Measurements from ENCODE around the gene MEAF6.
"Not testable (repeated sequence)": the region's sequence is repeated elsewhere in the genome, so short reads cannot be mapped to it uniquely, and the experiment has no call there.

MEAF6 gene

GRCh38 chr1:37514350-37515184, at the start of gene MEAF6:
Gene MEAF6, minus strand, starts transcription at chr1:37514766. Its CDS starts 20 bp downstream, at chr1:37514746.
- peak within 1 kb of the TSS; percentile 98 for H3K27ac Mint-ChIP-seq
- H3K4me3 Mint-ChIP-seq = peak within 1 kb of the TSS; percentile 91
- no peaks in the 10 kb centered on the region for H3K9me3 Mint-ChIP-seq
- H3K4me1 Mint-ChIP-seq (ENCODE audit: low read depth) = peaks cover 54% of the 10 kb centered on the region
- peaks cover 17% of the 10 kb centered on the region for H3K36me3 Mint-ChIP-seq (ENCODE audit: low read depth)
- H3K27me3 Mint-ChIP-seq = no peaks in the 10 kb centered on the region

DNA sequence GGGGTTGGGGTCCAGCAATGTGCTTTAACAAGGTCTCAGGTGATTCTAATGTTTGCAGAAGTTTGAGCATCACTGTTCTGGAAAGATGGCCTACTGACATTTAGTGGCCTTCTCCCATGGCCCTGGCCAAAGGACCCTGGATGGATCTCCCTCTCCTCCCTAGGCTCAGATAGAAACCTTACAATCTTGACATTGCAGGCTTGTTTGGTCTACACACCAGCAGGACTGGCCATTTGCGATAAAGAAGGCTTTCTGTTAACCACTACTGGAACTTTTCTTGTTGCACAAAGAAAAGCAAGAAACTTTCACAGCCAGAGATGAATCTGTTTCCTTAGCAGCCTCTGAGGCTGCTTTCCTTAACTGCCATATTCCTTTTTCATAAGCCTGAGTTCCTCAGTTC, 48.4 kb upstream of the MEAF6 start:
- Mint-ChIP-seq H3K27me3 (no peaks in the 10 kb centered on the region), H3K4me3 (no peak overlapping the region), H3K4me1 (ENCODE audit: low read depth) (no peaks in the 10 kb centered on the region), H3K36me3 (ENCODE audit: low read depth) (peaks cover 38% of the 10 kb centered on the region), H3K9me3 (no peaks in the 10 kb centered on the region), H3K27ac (no peak overlapping the region)

DNA sequence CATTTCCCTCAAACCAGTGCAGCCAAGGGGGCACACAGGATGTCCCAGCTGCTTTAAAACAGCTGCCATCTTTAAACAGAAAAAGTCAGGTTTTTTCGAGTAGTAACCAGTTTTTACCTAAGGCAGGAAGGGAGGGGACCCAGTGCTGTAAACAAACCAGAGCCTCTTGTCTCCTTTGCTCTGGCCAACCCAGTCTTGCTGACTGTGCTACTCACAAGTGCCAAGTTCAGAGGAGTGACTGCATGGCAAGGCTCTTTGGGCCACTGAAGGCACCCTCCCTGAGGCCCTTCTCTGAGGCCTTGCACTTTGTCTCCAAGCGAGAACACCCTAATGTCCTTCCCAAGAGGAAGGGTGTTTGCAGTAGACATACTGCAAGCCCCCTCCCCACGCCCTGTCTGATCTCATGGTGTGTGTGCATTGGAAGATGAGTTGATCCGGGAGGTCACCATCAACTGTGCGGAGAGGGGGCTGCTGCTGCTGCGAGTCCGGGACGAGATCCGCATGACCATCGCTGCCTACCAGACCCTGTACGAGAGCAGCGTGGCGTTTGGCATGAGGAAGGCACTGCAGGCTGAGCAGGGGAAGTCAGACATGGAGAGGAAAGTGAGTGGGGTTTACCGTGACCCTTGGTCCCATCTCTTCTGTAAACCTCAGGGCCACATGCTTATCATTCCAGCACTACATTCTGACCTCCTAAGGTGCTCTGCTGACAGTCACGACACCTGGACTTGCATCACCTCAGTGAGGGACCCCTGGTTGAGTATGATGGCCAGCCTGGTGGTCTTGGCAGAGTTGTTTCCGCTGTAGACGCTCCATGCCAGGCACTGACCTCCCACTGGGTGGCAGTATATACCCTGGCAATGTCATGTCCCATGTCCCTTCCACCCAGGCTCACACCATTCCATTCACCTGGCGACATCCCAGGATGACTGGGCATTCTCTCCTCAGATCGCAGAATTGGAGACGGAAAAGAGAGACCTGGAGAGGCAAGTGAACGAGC, 46.9 kb upstream of the MEAF6 start:
- peaks cover 2% of the 10 kb centered on the region for H3K4me1 Mint-ChIP-seq (ENCODE audit: low read depth)
- peak overlapping the region; percentile 69 for H3K27ac Mint-ChIP-seq
- H3K27me3 Mint-ChIP-seq = no peaks in the 10 kb centered on the region
- peaks cover 23% of the 10 kb centered on the region for H3K36me3 Mint-ChIP-seq (ENCODE audit: low read depth)
- no peak overlapping the region for H3K4me3 Mint-ChIP-seq
- no peaks in the 10 kb centered on the region for H3K9me3 Mint-ChIP-seq

DNA sequence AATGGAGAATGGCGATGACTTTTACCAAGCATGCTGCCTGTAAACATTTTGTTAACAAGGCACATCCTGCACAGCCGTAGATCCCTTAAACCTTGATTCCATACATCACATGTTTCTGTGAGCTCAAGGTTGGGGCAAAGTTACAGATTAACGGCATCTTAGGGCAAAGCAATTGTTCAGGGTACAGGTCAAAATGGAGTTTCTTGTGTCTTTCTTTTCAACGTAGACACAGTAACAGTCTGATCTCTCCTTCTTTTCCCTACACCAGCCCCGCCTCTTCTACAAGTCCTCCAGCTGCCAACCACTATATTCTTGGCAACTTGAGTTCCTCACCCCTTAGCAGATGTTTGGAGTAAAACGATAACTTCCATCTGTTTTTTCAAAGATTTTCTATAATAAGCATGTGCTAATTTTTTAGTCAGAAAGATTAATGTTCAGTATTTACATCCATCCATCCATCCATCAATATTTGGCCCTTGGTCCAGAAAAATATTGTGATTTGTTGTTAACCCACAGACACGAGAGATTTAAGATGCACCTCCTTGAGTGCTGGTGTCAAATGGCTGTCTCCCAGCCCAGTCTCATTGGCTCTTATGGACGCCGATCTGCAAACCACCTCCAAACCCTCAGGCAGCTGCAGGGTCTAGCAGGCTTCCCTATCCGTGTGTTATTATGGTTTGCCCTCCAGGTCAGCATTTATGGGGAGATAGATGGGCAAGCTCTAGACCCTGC, 46.0 kb upstream of the MEAF6 start:
- Mint-ChIP-seq H3K36me3 (ENCODE audit: low read depth) (peaks cover 18% of the 10 kb centered on the region), H3K27me3 (no peaks in the 10 kb centered on the region), H3K4me1 (ENCODE audit: low read depth) (peaks cover 3% of the 10 kb centered on the region), H3K4me3 (no peak overlapping the region), H3K9me3 (no peaks in the 10 kb centered on the region), H3K27ac (no peak overlapping the region)

DNA sequence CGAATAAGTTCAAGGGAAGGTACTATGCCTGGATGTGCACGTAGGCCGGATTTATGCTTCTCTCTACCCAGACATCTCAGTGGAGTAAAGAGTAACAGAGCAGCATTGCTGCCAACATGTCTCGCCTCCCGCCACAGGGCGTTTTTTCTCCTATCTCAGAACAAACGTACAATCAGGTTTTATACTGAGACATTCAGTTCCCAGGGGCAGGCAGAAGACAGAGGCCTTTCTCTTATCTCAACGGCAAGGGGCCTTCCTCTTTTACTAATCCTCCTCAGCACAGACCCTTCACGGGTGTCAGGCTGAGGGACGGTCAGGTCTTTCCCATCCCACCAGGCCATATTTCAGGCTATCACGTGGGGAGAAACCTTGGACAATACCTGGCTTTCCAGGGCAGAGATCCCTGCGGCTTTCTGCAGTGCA, 45.4 kb upstream of the MEAF6 start:
- H3K27ac Mint-ChIP-seq; H3K4me3 Mint-ChIP-seq; H3K4me1 Mint-ChIP-seq (ENCODE audit: low read depth); H3K27me3 Mint-ChIP-seq; H3K9me3 Mint-ChIP-seq: not testable (repeated sequence)
- peaks cover 12% of the 10 kb centered on the region for H3K36me3 Mint-ChIP-seq (ENCODE audit: low read depth)

GRCh38 chr1:37559080-37559479, 44.5 kb upstream of the MEAF6 start:
- H3K27me3 Mint-ChIP-seq = no peaks in the 10 kb centered on the region
- no peak overlapping the region for H3K27ac Mint-ChIP-seq
- H3K4me1 Mint-ChIP-seq (ENCODE audit: low read depth) = peaks cover 3% of the 10 kb centered on the region
- H3K36me3 Mint-ChIP-seq (ENCODE audit: low read depth) = peaks cover 4% of the 10 kb centered on the region
- H3K4me3 Mint-ChIP-seq = no peak overlapping the region
- no peaks in the 10 kb centered on the region for H3K9me3 Mint-ChIP-seq

GRCh38 chr1:37558411-37558810, 43.8 kb upstream of the MEAF6 start:
- Mint-ChIP-seq H3K27me3 (no peaks in the 10 kb centered on the region), H3K36me3 (ENCODE audit: low read depth) (peaks cover 4% of the 10 kb centered on the region), H3K4me1 (ENCODE audit: low read depth) (peaks cover 6% of the 10 kb centered on the region), H3K4me3 (no peak overlapping the region), H3K9me3 (no peaks in the 10 kb centered on the region), H3K27ac (no peak overlapping the region)

GRCh38 chr1:37557402-37557801, 42.8 kb upstream of the MEAF6 start:
- H3K27me3 Mint-ChIP-seq = no peaks in the 10 kb centered on the region
- H3K27ac Mint-ChIP-seq = no peak overlapping the region
- H3K36me3 Mint-ChIP-seq (ENCODE audit: low read depth) = peaks cover 11% of the 10 kb centered on the region
- no peak overlapping the region for H3K4me3 Mint-ChIP-seq
- H3K9me3 Mint-ChIP-seq = no peaks in the 10 kb centered on the region
- H3K4me1 Mint-ChIP-seq (ENCODE audit: low read depth) = peaks cover 16% of the 10 kb centered on the region

- H3K27ac Mint-ChIP-seq = no peak within 1 kb of the TSS
- H3K4me3 Mint-ChIP-seq = no peak within 1 kb of the TSS
- H3K4me1 Mint-ChIP-seq (ENCODE audit: low read depth) = peaks cover 22% of the 10 kb centered on the region
Observed at GRCh38 chr1:37556712-37557196, 42.2 kb upstream of the MEAF6 start, which contains the start of gene DNALI1. Gene DNALI1, plus strand, starts transcription at chr1:37556940. Its CDS starts 55 bp downstream, at chr1:37556995.

DNA sequence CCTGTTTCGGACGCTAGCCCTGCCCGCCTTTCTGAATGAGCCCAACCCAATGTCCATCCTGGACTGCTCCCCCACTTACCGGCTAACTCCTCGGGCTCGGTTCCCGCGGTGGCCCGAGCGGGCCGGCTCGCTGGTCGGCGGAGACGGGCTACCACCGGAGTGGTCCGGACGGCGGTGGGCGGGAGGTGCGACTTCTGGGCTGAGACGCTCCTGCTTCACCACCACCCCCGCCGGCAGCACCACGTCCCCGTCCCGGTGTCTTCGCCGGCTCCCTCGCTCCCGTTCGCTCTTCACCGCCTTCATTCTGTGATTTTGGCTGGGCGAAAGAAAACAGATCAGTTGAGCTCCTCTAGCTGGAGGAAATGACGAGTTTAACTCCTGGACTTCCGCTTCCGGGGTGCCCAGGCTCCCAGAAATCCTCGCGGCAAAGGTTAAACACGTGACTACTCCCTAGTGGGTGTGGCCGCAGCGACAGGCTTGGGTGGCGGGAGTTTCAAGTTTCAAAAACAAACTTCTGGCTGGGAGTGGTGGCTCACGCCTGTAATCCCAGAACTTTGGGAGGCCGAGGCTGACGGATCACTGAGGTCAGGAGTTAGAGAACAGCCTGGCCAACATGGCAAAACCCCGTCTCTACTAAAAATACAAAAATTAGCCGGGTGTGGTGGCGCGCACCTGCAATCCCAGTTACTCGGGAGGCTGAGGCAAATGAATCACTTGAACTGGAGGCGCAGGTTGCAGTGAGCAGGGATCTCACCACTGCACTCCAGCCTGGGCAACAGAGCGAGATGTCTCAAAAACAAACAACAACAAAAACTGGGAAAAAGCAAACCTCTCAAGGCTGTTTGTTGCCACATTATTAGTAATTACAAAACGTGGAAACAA, 39.6 kb upstream of the MEAF6 start, which contains the start of gene SNIP1:
TSS of gene SNIP1 (minus strand) at position 367 of the 882 bp plus-strand sequence. CDS start at position 303, 64 bp downstream.
- Mint-ChIP-seq H3K9me3 (no peaks in the 10 kb centered on the region), H3K4me1 (ENCODE audit: low read depth) (peaks cover 41% of the 10 kb centered on the region), H3K4me3 (peak within 1 kb of the TSS; percentile 94), H3K27ac (peak within 1 kb of the TSS; percentile 95), H3K27me3 (no peaks in the 10 kb centered on the region), H3K36me3 (ENCODE audit: low read depth) (peaks cover 25% of the 10 kb centered on the region)

More at GRCh38 chr1:37556712-37557196, 42.2 kb upstream of the MEAF6 start, which contains the start of gene DNALI1:
- Mint-ChIP-seq H3K36me3 (ENCODE audit: low read depth) (peaks cover 8% of the 10 kb centered on the region), H3K9me3 (no peaks in the 10 kb centered on the region), H3K27me3 (no peaks in the 10 kb centered on the region)

DNA sequence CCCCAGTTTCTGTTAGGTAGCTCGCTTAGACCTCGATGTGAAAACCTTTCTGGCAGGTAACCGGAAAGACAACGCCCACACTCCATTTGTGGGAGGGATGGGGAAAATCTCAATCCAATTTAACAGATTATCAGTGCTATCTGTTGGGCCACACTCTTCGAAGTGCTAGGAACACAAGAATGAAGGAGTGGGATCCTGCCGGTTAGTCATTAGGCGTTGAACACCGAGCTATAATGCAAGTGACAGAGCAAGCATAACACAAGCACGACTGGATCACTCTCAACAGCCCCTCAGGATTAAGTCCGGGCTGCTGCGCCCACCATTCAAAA, 39.0 kb upstream of the MEAF6 start:
- peak overlapping the region; percentile 94 for H3K4me3 Mint-ChIP-seq
- H3K4me1 Mint-ChIP-seq (ENCODE audit: low read depth) = peaks cover 41% of the 10 kb centered on the region
- H3K27ac Mint-ChIP-seq = peak overlapping the region; percentile 95
- peaks cover 31% of the 10 kb centered on the region for H3K36me3 Mint-ChIP-seq (ENCODE audit: low read depth)
- no peaks in the 10 kb centered on the region for H3K27me3 Mint-ChIP-seq
- H3K9me3 Mint-ChIP-seq = no peaks in the 10 kb centered on the region

- Mint-ChIP-seq H3K4me3 (no peak overlapping the region), H3K9me3 (no peaks in the 10 kb centered on the region), H3K4me1 (ENCODE audit: low read depth) (peaks cover 37% of the 10 kb centered on the region), H3K36me3 (ENCODE audit: low read depth) (peaks cover 59% of the 10 kb centered on the region), H3K27me3 (no peaks in the 10 kb centered on the region), H3K27ac (peak overlapping the region; percentile 3)
Observed at GRCh38 chr1:37549341-37549740, 34.8 kb upstream of the MEAF6 start.

- H3K27me3 Mint-ChIP-seq = no peaks in the 10 kb centered on the region
- H3K4me3 Mint-ChIP-seq = no peak overlapping the region
- peaks cover 5% of the 10 kb centered on the region for H3K4me1 Mint-ChIP-seq (ENCODE audit: low read depth)
- H3K27ac Mint-ChIP-seq = no peak overlapping the region
- H3K9me3 Mint-ChIP-seq = no peaks in the 10 kb centered on the region
- H3K36me3 Mint-ChIP-seq (ENCODE audit: low read depth) = peaks cover 68% of the 10 kb centered on the region
Observed at GRCh38 chr1:37545019-37545418, 30.5 kb upstream of the MEAF6 start.
